Breast epithelium (tissue), 4 donors: Measurements from ENCODE around the gene STAT4. TPM values are rescaled to one million over a fixed set of nuclear protein-coding genes. Genes with fewer than 3 reads are reported as not detected.

ENCODE experiments used
- DNase-seq, 2 donors: peaks; one replicate each; pipeline ENCODE4 v3.0.0-alpha.2; 2019; ENCODE audit warnings: low spot score in 2 of 2
- H3K27ac ChIP-seq, 2 donors: fragments of 200-600 bp; sonication (generic) in 1 of 2; one replicate each; pipeline ENCODE4 v1.5.1; 2016 to 2019; ENCODE audit warnings: mild to moderate bottlenecking in 1 of 2
- H3K27me3 ChIP-seq, 2 donors: fragments of 200-600 bp; sonication (generic) in 1 of 2; one replicate each; pipeline versions ENCODE4 v1.5.1 to v1.6.0; 2017 to 2019; ENCODE audit warnings: control low read depth in 1 of 2, mild to moderate bottlenecking in 1 of 2
- H3K36me3 ChIP-seq: fragments of 200-600 bp; one replicate; pipeline ENCODE4 v1.5.1; 2019
- H3K4me1 ChIP-seq, 2 donors: fragments of 200-600 bp; sonication (generic); one replicate each; pipeline ENCODE4 v1.5.1; 2016 to 2019; ENCODE audit warnings: control low read depth in 1 of 2
- H3K4me3 ChIP-seq, 3 donors: fragments of 200-600 bp; sonication (generic); 1 replicate in 2 of 3; 2 replicates in 1 of 3; pipeline ENCODE4 v1.5.1; 2016 to 2019; ENCODE audit warnings: mild to moderate bottlenecking in 3 of 3, moderate library complexity in 2 of 3
- H3K9me3 ChIP-seq, 2 donors: fragments of 200-600 bp; sonication (generic) in 1 of 2; one replicate each; pipeline ENCODE4 v1.5.1; 2016 to 2019; ENCODE audit warnings: control low read depth in 1 of 2
- POLR2A ChIP-seq: fragments of 450-650 bp; IDR thresholded peaks from one replicate; pipeline ENCODE4 v1.6.1; 2016; ENCODE audit warnings: antibody characterized with exemption, mild to moderate bottlenecking, moderate library complexity
- POLR2AphosphoS5 ChIP-seq, 3 donors: sonication (generic); formaldehyde crosslinking; IDR thresholded peaks; one replicate each; pipeline ENCODE4 v1.6.1; 2017; ENCODE audit warnings: antibody characterized with exemption in 3 of 3
- intact Hi-C: fragments of 100-400 bp; cut with DNase I; formaldehyde crosslinking; loops from one replicate; pipeline ENCODE4 v1.15.1; 2023; ENCODE audit warnings: low total_unique reads
- total RNA-seq, 3 donors: library from RNA; depleted of rRNA; stranded (reverse); fragments of >200 nt; gene quantifications; one replicate each; pipeline ENCODE4 v1.1.0, GENCODE V29; 2016
- TF ChIP-seq, protein P1 (sequence below), 3 donors: fragments of 450-650 bp; IDR thresholded peaks; one replicate each; pipeline ENCODE4 v1.5.1; 2016 to 2017; ENCODE audit warnings: antibody characterized with exemption in 3 of 3, mild to moderate bottlenecking in 3 of 3, moderate library complexity in 3 of 3

Gene STAT4
- total RNA-seq, 3 donors from 2014 or later: 1.6 to 5.9 (median 3.6) TPM

- TF ChIP-seq, protein P1, sequence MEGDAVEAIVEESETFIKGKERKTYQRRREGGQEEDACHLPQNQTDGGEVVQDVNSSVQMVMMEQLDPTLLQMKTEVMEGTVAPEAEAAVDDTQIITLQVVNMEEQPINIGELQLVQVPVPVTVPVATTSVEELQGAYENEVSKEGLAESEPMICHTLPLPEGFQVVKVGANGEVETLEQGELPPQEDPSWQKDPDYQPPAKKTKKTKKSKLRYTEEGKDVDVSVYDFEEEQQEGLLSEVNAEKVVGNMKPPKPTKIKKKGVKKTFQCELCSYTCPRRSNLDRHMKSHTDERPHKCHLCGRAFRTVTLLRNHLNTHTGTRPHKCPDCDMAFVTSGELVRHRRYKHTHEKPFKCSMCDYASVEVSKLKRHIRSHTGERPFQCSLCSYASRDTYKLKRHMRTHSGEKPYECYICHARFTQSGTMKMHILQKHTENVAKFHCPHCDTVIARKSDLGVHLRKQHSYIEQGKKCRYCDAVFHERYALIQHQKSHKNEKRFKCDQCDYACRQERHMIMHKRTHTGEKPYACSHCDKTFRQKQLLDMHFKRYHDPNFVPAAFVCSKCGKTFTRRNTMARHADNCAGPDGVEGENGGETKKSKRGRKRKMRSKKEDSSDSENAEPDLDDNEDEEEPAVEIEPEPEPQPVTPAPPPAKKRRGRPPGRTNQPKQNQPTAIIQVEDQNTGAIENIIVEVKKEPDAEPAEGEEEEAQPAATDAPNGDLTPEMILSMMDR (IDR thresholded peaks at IDR 0.05): no peak
- TF ChIP-seq POLR2A: no peak
- TF ChIP-seq POLR2AphosphoS5 (IDR thresholded peaks at IDR 0.05): no peak
- H3K27ac ChIP-seq: no peak overlapping the region
- peaks cover 0 to 3% of the 10 kb centered on the region in 2 donors for H3K9me3 ChIP-seq
- no peak for DNase-seq
- no peaks in the 10 kb centered on the region for H3K4me1 ChIP-seq
- no peak overlapping the region for H3K4me3 ChIP-seq
- H3K36me3 ChIP-seq: peaks cover 6% of the 10 kb centered on the region
- H3K27me3 ChIP-seq: no peaks in the 10 kb centered on the region
- intact Hi-C loops: no loop called here
These were observed 68.5 kb downstream of the STAT4 start for GRCh38 chr2:191082321-191082720.

DNA sequence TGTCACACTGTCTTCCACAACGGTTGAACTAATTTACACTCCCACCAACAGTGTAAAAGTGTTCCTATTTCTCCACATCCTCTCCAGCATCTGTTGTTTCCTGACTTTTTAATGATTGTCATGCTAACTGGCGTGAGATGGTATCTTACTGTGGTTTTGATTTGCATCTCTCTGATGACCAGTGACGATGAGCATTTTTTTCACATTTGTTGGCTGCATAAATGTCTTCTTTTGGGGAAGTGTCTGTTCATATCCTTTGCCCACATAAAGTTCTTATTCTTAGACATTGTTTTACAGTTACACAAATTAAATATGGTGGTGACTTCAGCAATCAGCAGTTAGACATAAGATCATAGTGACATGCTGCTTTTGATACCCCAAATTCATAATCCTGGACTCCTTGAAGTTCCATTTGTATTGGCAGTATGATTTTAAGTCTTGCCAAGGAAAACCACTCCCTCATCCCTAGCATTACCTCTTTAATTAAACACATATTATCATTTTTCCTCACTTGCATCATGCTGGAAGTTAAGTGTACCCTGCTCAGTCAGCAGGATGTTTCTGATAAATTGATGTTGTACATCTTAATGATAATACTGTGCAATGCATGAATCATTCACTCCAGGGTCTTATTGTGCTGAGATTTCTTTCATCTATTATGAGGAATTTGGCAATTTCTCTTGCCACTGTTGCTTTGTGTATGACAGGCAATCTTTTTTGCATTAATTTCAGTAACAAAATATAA lies 69.2 kb downstream of the STAT4 start:
- H3K4me1 ChIP-seq: no peaks in the 10 kb centered on the region
- no peak for DNase-seq
- H3K27ac ChIP-seq: no peak overlapping the region
- TF ChIP-seq, protein P1 (IDR thresholded peaks at IDR 0.05): no peak
- TF ChIP-seq POLR2A: no peak
- TF ChIP-seq POLR2AphosphoS5 (IDR thresholded peaks at IDR 0.05): no peak
- no peaks in the 10 kb centered on the region for H3K27me3 ChIP-seq
- peaks cover 0 to 3% of the 10 kb centered on the region in 2 donors for H3K9me3 ChIP-seq
- no peak overlapping the region for H3K4me3 ChIP-seq
- intact Hi-C loops: no loop called here
- peaks cover 6% of the 10 kb centered on the region for H3K36me3 ChIP-seq

DNA sequence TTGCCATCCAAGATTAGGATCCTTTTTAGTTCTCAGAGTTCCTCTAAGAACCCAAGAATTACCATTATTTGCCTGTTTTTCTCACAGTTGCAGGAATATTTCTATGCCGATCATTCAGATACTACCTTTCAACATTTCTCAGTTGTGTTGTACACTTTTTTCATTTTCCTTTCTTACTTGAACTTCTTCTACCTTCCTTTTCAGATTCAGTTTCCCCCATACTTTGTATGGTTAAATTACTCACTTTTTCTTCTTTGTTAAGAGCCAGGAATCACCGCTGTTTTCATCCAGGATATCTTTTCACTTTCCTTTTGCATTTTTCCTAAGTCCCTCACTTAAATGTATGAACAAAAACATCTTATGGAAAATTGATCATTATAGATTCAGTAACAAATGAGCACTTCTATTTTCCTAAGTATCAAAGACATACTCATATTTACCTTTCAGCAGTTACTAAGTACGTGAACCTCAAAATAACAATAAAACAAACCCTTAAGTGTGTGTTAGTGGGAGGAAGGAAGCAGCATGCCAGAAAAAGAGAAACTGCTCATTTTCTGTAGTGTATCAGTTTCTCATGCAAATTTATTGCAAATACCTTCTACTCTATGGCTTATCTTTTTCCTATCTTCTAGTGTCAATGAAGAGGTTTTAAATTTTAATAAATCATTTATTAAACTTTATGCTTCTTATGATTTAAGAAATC lies 72.5 kb downstream of the STAT4 start:
- Histone ChIP-seq H3K27ac (no peak overlapping the region), H3K9me3 (no peaks in the 10 kb centered on the region), H3K36me3 (no peaks in the 10 kb centered on the region), H3K4me3 (no peak overlapping the region), H3K4me1 (no peaks in the 10 kb centered on the region), H3K27me3 (no peaks in the 10 kb centered on the region)
- intact Hi-C loops: no loop called here
- no peak for DNase-seq
- TF ChIP-seq, protein P1 (IDR thresholded peaks at IDR 0.05): no peak
- TF ChIP-seq POLR2AphosphoS5 (IDR thresholded peaks at IDR 0.05): no peak
- TF ChIP-seq POLR2A: no peak

GRCh38 chr2:191070276-191070675 lies 80.5 kb downstream of the STAT4 start:
- intact Hi-C loops: no loop called here
- H3K9me3 ChIP-seq: no peaks in the 10 kb centered on the region
- H3K27me3 ChIP-seq: no peaks in the 10 kb centered on the region
- H3K36me3 ChIP-seq: no peaks in the 10 kb centered on the region
- no peak overlapping the region for H3K4me3 ChIP-seq
- H3K4me1 ChIP-seq: no peaks in the 10 kb centered on the region
- DNase-seq: no peak
- TF ChIP-seq POLR2A (no peak), POLR2AphosphoS5 (IDR thresholded peaks at IDR 0.05) (no peak)
- TF ChIP-seq, protein P1 (IDR thresholded peaks at IDR 0.05): no peak
- H3K27ac ChIP-seq: no peak overlapping the region

DNA sequence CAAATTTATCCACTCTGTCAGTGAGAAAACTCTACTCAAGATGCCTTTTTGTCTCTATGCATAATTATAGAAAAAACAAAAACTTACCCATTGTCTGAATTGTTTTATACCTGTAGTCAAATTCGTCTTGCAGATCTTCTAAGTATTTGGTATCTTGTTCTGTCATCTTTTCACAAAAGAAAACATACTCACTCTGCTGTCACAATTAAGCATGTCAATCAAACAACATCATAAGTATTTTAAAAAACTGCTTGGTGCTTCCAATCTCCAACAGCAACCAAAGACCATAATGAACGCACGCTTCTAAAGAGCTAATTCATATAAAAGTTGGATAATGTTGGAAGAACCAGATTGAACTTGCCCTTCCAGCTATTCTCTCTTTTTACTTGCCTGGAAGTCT lies 81.2 kb downstream of the STAT4 start:
- no peaks in the 10 kb centered on the region for H3K9me3 ChIP-seq
- H3K4me3 ChIP-seq: no peak overlapping the region
- H3K36me3 ChIP-seq: no peaks in the 10 kb centered on the region
- DNase-seq: no peak
- TF ChIP-seq POLR2AphosphoS5 (IDR thresholded peaks at IDR 0.05) (no peak), POLR2A (no peak)
- TF ChIP-seq, protein P1 (IDR thresholded peaks at IDR 0.05): no peak
- no peaks in the 10 kb centered on the region for H3K27me3 ChIP-seq
- intact Hi-C loops: no loop called here
- H3K4me1 ChIP-seq: no peaks in the 10 kb centered on the region
- H3K27ac ChIP-seq: no peak overlapping the region
